ENCODE results near the gene IL2RA.
"Not testable (repeated sequence)": the region's sequence is repeated elsewhere in the genome, so short reads cannot be mapped to it uniquely, and the experiment has no call there.

DNA sequence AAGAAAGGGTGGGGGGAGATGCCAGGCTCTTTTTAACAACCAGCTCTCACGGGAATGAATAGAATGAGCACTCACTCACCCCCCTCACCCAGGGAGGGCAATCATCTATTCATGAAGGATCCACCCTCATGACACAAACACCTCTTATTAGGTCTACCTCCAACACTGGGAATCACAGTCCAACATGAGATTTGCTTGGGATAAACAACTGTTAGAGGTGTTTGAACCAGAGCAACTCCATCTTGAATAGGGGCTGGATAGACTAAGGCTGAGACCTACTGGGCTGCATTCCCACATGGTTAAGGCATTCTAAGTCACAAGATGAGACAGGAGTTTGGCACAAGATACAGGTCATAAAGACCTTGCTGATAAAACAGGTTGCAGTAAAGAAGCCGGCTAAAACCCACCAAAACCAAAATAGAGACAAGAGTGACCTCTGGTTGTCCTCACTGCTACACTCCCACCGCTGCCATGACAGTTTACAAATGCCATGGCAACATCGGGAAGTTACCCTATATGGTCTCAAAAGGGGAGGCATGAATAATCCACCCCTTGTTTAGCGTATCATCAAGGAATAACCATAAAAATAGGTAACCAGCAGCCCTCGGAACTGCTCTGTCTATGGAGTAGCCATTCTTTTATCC is 56.9 kb downstream of the IL2RA start:
- TF ChIP-seq, protein P1, sequence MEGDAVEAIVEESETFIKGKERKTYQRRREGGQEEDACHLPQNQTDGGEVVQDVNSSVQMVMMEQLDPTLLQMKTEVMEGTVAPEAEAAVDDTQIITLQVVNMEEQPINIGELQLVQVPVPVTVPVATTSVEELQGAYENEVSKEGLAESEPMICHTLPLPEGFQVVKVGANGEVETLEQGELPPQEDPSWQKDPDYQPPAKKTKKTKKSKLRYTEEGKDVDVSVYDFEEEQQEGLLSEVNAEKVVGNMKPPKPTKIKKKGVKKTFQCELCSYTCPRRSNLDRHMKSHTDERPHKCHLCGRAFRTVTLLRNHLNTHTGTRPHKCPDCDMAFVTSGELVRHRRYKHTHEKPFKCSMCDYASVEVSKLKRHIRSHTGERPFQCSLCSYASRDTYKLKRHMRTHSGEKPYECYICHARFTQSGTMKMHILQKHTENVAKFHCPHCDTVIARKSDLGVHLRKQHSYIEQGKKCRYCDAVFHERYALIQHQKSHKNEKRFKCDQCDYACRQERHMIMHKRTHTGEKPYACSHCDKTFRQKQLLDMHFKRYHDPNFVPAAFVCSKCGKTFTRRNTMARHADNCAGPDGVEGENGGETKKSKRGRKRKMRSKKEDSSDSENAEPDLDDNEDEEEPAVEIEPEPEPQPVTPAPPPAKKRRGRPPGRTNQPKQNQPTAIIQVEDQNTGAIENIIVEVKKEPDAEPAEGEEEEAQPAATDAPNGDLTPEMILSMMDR (IDR thresholded peaks at IDR 0.05; ENCODE audit: poor library complexity, severe bottlenecking): not testable (repeated sequence)
- TF ChIP-seq EZH2 (IDR thresholded peaks at IDR 0.05; ENCODE audit: borderline replicate concordance, insufficient read depth, low read length, poor library complexity, severe bottlenecking); POLR2AphosphoS5 (IDR thresholded peaks at IDR 0.05); EP300 (conservative IDR thresholded peaks at IDR 0.05; ENCODE audit: poor library complexity, severe bottlenecking); RAD21 (conservative IDR thresholded peaks at IDR 0.05); TAF1 (IDR thresholded peaks at IDR 0.05; ENCODE audit: low read depth): not testable (repeated sequence)

Data from neural cell (in vitro differentiated cells).